ENCODE measurements around the gene LSM3. TPM values are rescaled to one million over a fixed set of nuclear protein-coding genes. Genes with fewer than 3 reads are reported as not detected.

LSM3 gene
- total and polyA plus RNA-seq, 9 of the 15 experiments (the other 6 are each of a cell fraction or from before 2014, with no cell fraction given), result 33.8 to 203 (median 61.2) TPM

- FAIRE-seq, result no peak
- POLR2A ChIA-PET, result interaction anchor here (0.6 to 3.6 kb wide), 4 partner anchors 8 to 186 kb away, joined by 3 to 16 read pairs (median 5); no protein-coding TSS in a partner anchor
- intact Hi-C loops (cut with micrococcal nuclease), result no loop called here
Observed at GRCh38 chr3:14132120-14132519, 46.5 kb upstream of the LSM3 start.

GRCh38 chr3:14132689-14133088 is 45.9 kb upstream of the LSM3 start:
- no peak overlapping the region for H3K4me2 ChIP-seq (ENCODE audit: insufficient read depth, low read length)
- no peaks in the 10 kb centered on the region for H3K9me1 ChIP-seq (ENCODE audit: control insufficient read depth, insufficient read depth, low read length)
- POLR2A ChIA-PET, result interaction anchor here (0.8 to 3.6 kb wide), 3 partner anchors 8 to 12 kb away, joined by 4 to 16 read pairs (median 5); partner anchors contain the start of genes CHCHD4 and TMEM43
- CTCF ChIA-PET (ENCODE audit: low intra/inter-chr PET ratio), result no interaction called here
- H3K4me1 ChIP-seq (replicated peaks in 1 of 2; ENCODE audit: control insufficient read depth in 2 of 2, insufficient read depth in 2 of 2, low read length in 2 of 2), result no peaks in the 10 kb centered on the region
- no peak overlapping the region for H3K27ac ChIP-seq (ENCODE audit: extremely low read depth, low read depth, low read length)
- ATAC-seq (no peak), FAIRE-seq (no peak), DNase-seq (ENCODE audit: extremely low read depth in 1 of 4, low spot score in 3 of 4) (no peak)
- in situ Hi-C loops (cut with MboI), result no loop called here
- H3K4me3 ChIP-seq, result no peak overlapping the region
- no peak overlapping the region for H2AFZ ChIP-seq (ENCODE audit: low read depth, low read length)
- no peaks in the 10 kb centered on the region for H3K27me3 ChIP-seq (ENCODE audit: control insufficient read depth in 2 of 2, insufficient read depth in 2 of 2, low read length in 2 of 2)
- BruUV-seq (replicated peaks), result no TSS peak
- 93% methylated on average over 6 of the region's 6 CpGs for WGBS (ENCODE audit: insufficient coverage, low coverage, missing lambda C conversion rate)
- H3K36me3 ChIP-seq (ENCODE audit: control insufficient read depth, insufficient read depth, low read length), result peaks cover 91% of the 10 kb centered on the region
- no peaks in the 10 kb centered on the region for H3K9me3 ChIP-seq (replicated peaks; ENCODE audit: control insufficient read depth, insufficient read depth, low read depth, low read length)
- intact Hi-C loops (cut with micrococcal nuclease), result no loop called here
- H4K20me1 ChIP-seq (replicated peaks; ENCODE audit: control insufficient read depth, insufficient read depth, low read length), result no peaks in the 10 kb centered on the region; the same call in 1 of the 2 replicates
- peaks cover 13% of the 10 kb centered on the region for H3K79me2 ChIP-seq (ENCODE audit: control insufficient read depth, insufficient read depth, low read length)
- H3K9ac ChIP-seq (ENCODE audit: insufficient read depth in 1 of 2, low read depth in 2 of 2, low read length in 2 of 2), result no peak overlapping the region; a peak in 1 of 4 replicates
- TF ChIP-seq ZNF75A (CRISPR knock-in tag; IDR thresholded peaks at IDR 0.05) (no peak), HDAC2 (IDR thresholded peaks at IDR 0.05) (no peak), BRD4 (IDR thresholded peaks at IDR 0.05) (no peak), TFAM (CRISPR knock-in tag; conservative IDR thresholded peaks at IDR 0.05) (no peak), ETS2 (tag; IDR thresholded peaks at IDR 0.05; ENCODE audit: borderline replicate concordance, poor library complexity, severe bottlenecking) (no peak), ZNF592 (IDR thresholded peaks at IDR 0.05) (no peak), ATF4 (CRISPR knock-in tag; IDR thresholded peaks at IDR 0.05) (no peak), GABPB2 (CRISPR knock-in tag; conservative IDR thresholded peaks at IDR 0.05) (no peak), POLR2B (IDR thresholded peaks at IDR 0.05; ENCODE audit: low read depth, partially characterized antibody) (no peak)

More at GRCh38 chr3:14132120-14132519, 46.5 kb upstream of the LSM3 start:
- Histone ChIP-seq H3K4me2 (ENCODE audit: insufficient read depth, low read length) (no peak overlapping the region), H3K27ac (ENCODE audit: extremely low read depth, low read depth, low read length) (no peak overlapping the region), H3K9me1 (ENCODE audit: control insufficient read depth, insufficient read depth, low read length) (no peaks in the 10 kb centered on the region), H3K4me3 (no peak overlapping the region), H3K9me3 (replicated peaks; ENCODE audit: control insufficient read depth, insufficient read depth, low read depth, low read length) (no peaks in the 10 kb centered on the region), H3K36me3 (ENCODE audit: control insufficient read depth, insufficient read depth, low read length) (peaks cover 95% of the 10 kb centered on the region), H2AFZ (ENCODE audit: low read depth, low read length) (no peak overlapping the region), H3K4me1 (replicated peaks in 1 of 2; ENCODE audit: control insufficient read depth in 2 of 2, insufficient read depth in 2 of 2, low read length in 2 of 2) (peaks cover 2 to 5% of the 10 kb centered on the region in 2 experiments; a peak in 3 of 5 replicates), H4K20me1 (replicated peaks; ENCODE audit: control insufficient read depth, insufficient read depth, low read length) (no peaks in the 10 kb centered on the region; the same call in 1 of the 2 replicates), H3K79me2 (ENCODE audit: control insufficient read depth, insufficient read depth, low read length) (peaks cover 19% of the 10 kb centered on the region), H3K9ac (ENCODE audit: insufficient read depth in 1 of 2, low read depth in 2 of 2, low read length in 2 of 2) (0 out of 4 replicates have a peak overlapping the region, but pooled peaks of 1 of the 2 experiments have one; percentile 29), H3K27me3 (ENCODE audit: control insufficient read depth in 2 of 2, insufficient read depth in 2 of 2, low read length in 2 of 2) (no peaks in the 10 kb centered on the region)
- BruUV-seq (replicated peaks), result no TSS peak
- in situ Hi-C loops (cut with MboI), result no loop called here
- ATAC-seq (no peak), DNase-seq (ENCODE audit: extremely low read depth in 1 of 4, low spot score in 3 of 4) (no peak)
- TF ChIP-seq ESRRA (IDR thresholded peaks at IDR 0.05; ENCODE audit: borderline replicate concordance, low read depth) (no peak), RBFOX2 (IDR thresholded peaks at IDR 0.05; ENCODE audit: low read depth, low read length) (0 out of 2 replicates have a peak, but pooled peaks have one; percentile 31)
- WGBS (ENCODE audit: insufficient coverage, low coverage, missing lambda C conversion rate), result 86% methylated on average over 8 of the region's 8 CpGs
- CTCF ChIA-PET (ENCODE audit: low intra/inter-chr PET ratio), result no interaction called here

Measured in K562 (cell line).